Right lobe of liver (tissue), 4 donors: ENCODE results near the gene MARCHF10.

Experiments used
- CTCF ChIP-seq, 4 donors: fragments of 200-600 bp in 3 of 4; fragments of 450-650 bp in 1 of 4; IDR thresholded peaks; one replicate each; pipeline versions ENCODE4 v1.5.1 to v1.8.0; 2016 to 2022; ENCODE audit warnings: antibody characterized with exemption in 4 of 4, mild to moderate bottlenecking in 2 of 4
- POLR2A ChIP-seq: fragments of 450-650 bp; IDR thresholded peaks from one replicate; pipeline ENCODE4 v1.6.1; 2017; ENCODE audit warnings: antibody characterized with exemption, mild to moderate bottlenecking
- donor health status: DM: no; HTN: no; CAD: no.
- donor health status: DM: no; HTN: no; CAD: no.
- donor health status: DM: no; HTN: yes; CAD: no.

DNA sequence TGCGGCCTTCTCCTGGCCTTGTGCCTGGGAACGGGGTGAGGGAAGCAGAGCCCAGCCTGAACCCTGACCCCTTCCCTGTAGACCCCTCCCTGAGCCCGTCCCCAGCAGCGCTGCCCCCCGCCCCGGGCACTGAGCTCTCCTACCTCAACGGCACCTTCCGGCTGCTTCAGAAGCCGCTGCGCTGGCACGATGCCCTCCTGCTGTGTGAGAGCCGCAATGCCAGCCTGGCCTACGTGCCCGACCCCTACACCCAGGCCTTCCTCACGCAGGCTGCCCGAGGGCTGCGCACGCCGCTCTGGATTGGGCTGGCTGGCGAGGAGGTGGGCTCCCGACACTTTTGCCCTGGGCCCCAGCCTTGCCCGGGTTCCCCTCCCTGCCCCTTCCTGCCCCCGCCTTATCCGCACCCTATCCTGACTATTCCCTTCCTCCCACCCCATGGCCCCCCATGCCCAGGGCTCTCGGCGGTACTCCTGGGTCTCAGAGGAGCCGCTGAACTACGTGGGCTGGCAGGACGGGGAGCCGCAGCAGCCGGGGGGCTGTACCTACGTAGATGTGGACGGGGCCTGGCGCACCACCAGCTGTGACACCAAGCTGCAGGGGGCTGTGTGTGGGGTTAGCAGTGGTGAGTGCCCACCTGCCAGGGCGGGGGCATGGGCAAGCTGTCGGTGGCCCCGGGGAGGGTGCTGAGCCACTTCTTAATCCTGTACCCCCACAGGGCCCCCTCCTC lies 118.5 kb downstream of the MARCHF10 start:
- TF ChIP-seq CTCF (IDR thresholded peaks at IDR 0.05) = no peak
- no peak for TF ChIP-seq POLR2A
